Nephron progenitor cell (in vitro differentiated cells): ENCODE data around the gene FOXP1.

Experiments used
- DNase-seq: peaks from one replicate; pipeline ENCODE4 v3.0.0; 2021
- H3K27ac Mint-ChIP-seq: 2 replicates; pipeline ENCODE4 v1.8.0; 2021; ENCODE audit warnings: mild to moderate bottlenecking, moderate library complexity, mixed read lengths
- H3K27me3 Mint-ChIP-seq: 2 replicates; pipeline ENCODE4 v1.8.0; 2021; ENCODE audit warnings: mild to moderate bottlenecking, low read depth, mixed read lengths; ENCODE audit not compliant: poor library complexity
- H3K36me3 Mint-ChIP-seq: 2 replicates; pipeline ENCODE4 v1.8.0; 2021; ENCODE audit warnings: low read depth, mixed read lengths
- H3K4me1 Mint-ChIP-seq: 2 replicates; pipeline ENCODE4 v1.8.0; 2021; ENCODE audit warnings: mixed read lengths
- H3K4me3 Mint-ChIP-seq: 2 replicates; pipeline ENCODE4 v1.8.0; 2021; ENCODE audit warnings: mild to moderate bottlenecking, moderate library complexity, mixed read lengths
- H3K9me3 Mint-ChIP-seq: 2 replicates; pipeline ENCODE4 v1.8.0; 2021; ENCODE audit warnings: mild to moderate bottlenecking, moderate library complexity, mixed read lengths
- CTCF ChIP-seq: fragments of 200-600 bp; sonication (generic); IDR thresholded peaks from 2 replicates; pipeline ENCODE4 v1.5.0; 2021; ENCODE audit warnings: antibody characterized with exemption

FOXP1 gene

GRCh38 chr3:71302604-71303003 lies 280.9 kb downstream of the FOXP1 start:
- Mint-ChIP-seq H3K36me3 (peaks cover 10% of the 10 kb centered on the region), H3K4me1 (peaks cover 90% of the 10 kb centered on the region), H3K4me3 (peak overlapping the region; percentile 11), H3K27ac (no peak overlapping the region), H3K9me3 (no peaks in the 10 kb centered on the region), H3K27me3 (peaks cover 3% of the 10 kb centered on the region)
- no peak for TF ChIP-seq CTCF
- DNase-seq: no peak

GRCh38 chr3:71300951-71301393 lies 282.6 kb downstream of the FOXP1 start:
- Mint-ChIP-seq H3K4me1 (peaks cover 86% of the 10 kb centered on the region), H3K36me3 (peaks cover 24% of the 10 kb centered on the region), H3K27ac (no peak overlapping the region), H3K9me3 (no peaks in the 10 kb centered on the region), H3K27me3 (peaks cover 3% of the 10 kb centered on the region), H3K4me3 (no peak overlapping the region)
- DNase-seq: no peak
- TF ChIP-seq CTCF: no peak

- Mint-ChIP-seq H3K27ac (no peak overlapping the region), H3K36me3 (peaks cover 38% of the 10 kb centered on the region), H3K4me3 (no peak overlapping the region), H3K9me3 (no peaks in the 10 kb centered on the region), H3K27me3 (peaks cover 3% of the 10 kb centered on the region), H3K4me1 (peaks cover 68% of the 10 kb centered on the region)
- no peak for DNase-seq
- no peak for TF ChIP-seq CTCF
These were observed 284.4 kb downstream of the FOXP1 start for GRCh38 chr3:71299160-71299559.

GRCh38 chr3:71294919-71295318 lies 288.6 kb downstream of the FOXP1 start:
- H3K4me1 Mint-ChIP-seq: peaks cover 26% of the 10 kb centered on the region
- no peak for TF ChIP-seq CTCF
- H3K4me3 Mint-ChIP-seq: no peak overlapping the region
- peaks cover 51% of the 10 kb centered on the region for H3K36me3 Mint-ChIP-seq
- H3K9me3 Mint-ChIP-seq: no peaks in the 10 kb centered on the region
- H3K27me3 Mint-ChIP-seq: no peaks in the 10 kb centered on the region
- no peak overlapping the region for H3K27ac Mint-ChIP-seq
- DNase-seq: no peak

- DNase-seq: no peak
- H3K36me3 Mint-ChIP-seq: peaks cover 35% of the 10 kb centered on the region
These were observed 293.2 kb downstream of the FOXP1 start for GRCh38 chr3:71290301-71290700.

More at GRCh38 chr3:71290301-71290700, 293.2 kb downstream of the FOXP1 start:
- H3K4me1 Mint-ChIP-seq: no peaks in the 10 kb centered on the region
- no peak for TF ChIP-seq CTCF
- no peaks in the 10 kb centered on the region for H3K9me3 Mint-ChIP-seq
- no peaks in the 10 kb centered on the region for H3K27me3 Mint-ChIP-seq
- no peak overlapping the region for H3K4me3 Mint-ChIP-seq
- H3K27ac Mint-ChIP-seq: no peak overlapping the region
